Ishikawa (cell line): ENCODE results near the gene SLC25A48.

Experiments used
- CEBPB ChIP-seq: IDR thresholded peaks from 2 replicates; pipeline ENCODE4 v1.6.1; 2012
- CREB1 ChIP-seq: IDR thresholded peaks from 2 replicates; pipeline ENCODE4 v1.6.1; 2012; ENCODE audit warnings: low read depth
- EGR1 ChIP-seq: IDR thresholded peaks from 2 replicates; pipeline ENCODE4 v1.6.1; 2012
- EP300 ChIP-seq: IDR thresholded peaks from 2 replicates; pipeline ENCODE4 v1.6.1; 2012; ENCODE audit warnings: borderline replicate concordance
- FOXM1 ChIP-seq: IDR thresholded peaks from 2 replicates; pipeline ENCODE4 v1.6.1; 2012; ENCODE audit warnings: low read depth, borderline replicate concordance
- NFIC ChIP-seq: IDR thresholded peaks from 2 replicates; pipeline ENCODE4 v1.6.1; 2012
- RAD21 ChIP-seq: IDR thresholded peaks from 2 replicates; pipeline ENCODE4 v1.6.1; 2012; ENCODE audit warnings: low read depth
- TAF1 ChIP-seq: IDR thresholded peaks from 2 replicates; pipeline ENCODE4 v1.6.1; 2012; ENCODE audit warnings: low read depth, mild to moderate bottlenecking
- TCF12 ChIP-seq: IDR thresholded peaks from 2 replicates; pipeline ENCODE4 v1.6.1; 2012; ENCODE audit warnings: low read depth
- TEAD4 ChIP-seq: IDR thresholded peaks from 2 replicates; pipeline ENCODE4 v1.6.1; 2012
- YY1 ChIP-seq: IDR thresholded peaks from 2 replicates; pipeline ENCODE4 v1.6.1; 2012; ENCODE audit warnings: low read depth
- ZBTB7A ChIP-seq: IDR thresholded peaks from 2 replicates; pipeline ENCODE4 v1.6.1; 2012; ENCODE audit warnings: low read depth
- TF ChIP-seq, protein P1 (sequence below): IDR thresholded peaks from 2 replicates; pipeline ENCODE4 v1.6.1; 2012
- TF ChIP-seq, protein P2 (sequence below): IDR thresholded peaks from 2 replicates; pipeline ENCODE4 v1.6.1; 2012
- TF ChIP-seq, protein P3 (sequence below): IDR thresholded peaks from 2 replicates; pipeline ENCODE4 v1.6.1; 2012; ENCODE audit warnings: low read depth, mild to moderate bottlenecking

The SLC25A48 gene

DNA sequence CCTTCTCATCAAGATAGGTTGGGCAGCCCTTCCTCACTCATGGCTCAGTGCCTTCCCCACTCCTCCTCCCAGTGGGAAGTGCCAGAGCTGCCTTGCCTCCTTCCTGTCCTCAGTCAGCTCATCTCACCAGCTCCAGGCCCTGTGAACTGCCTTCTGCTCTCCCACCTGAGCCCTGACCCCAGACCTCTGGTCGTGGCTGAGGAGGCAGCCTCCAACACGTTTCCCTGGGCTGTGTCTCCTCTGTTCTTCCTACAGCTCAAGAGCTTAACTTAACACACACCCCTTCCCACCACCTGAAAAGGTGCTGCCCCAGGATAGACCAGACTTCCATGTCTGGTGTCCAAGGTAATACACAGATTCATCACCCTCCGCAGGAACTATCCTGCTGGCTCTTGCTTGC is 40.0 kb downstream of the SLC25A48 start:
- no peak for TF ChIP-seq TEAD4
- no peak for TF ChIP-seq CREB1
- TF ChIP-seq RAD21 = no peak
- TF ChIP-seq EGR1 = no peak
- TF ChIP-seq, protein P1, sequence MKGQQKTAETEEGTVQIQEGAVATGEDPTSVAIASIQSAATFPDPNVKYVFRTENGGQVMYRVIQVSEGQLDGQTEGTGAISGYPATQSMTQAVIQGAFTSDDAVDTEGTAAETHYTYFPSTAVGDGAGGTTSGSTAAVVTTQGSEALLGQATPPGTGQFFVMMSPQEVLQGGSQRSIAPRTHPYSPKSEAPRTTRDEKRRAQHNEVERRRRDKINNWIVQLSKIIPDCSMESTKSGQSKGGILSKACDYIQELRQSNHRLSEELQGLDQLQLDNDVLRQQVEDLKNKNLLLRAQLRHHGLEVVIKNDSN = no peak
- TF ChIP-seq TCF12 = no peak

DNA sequence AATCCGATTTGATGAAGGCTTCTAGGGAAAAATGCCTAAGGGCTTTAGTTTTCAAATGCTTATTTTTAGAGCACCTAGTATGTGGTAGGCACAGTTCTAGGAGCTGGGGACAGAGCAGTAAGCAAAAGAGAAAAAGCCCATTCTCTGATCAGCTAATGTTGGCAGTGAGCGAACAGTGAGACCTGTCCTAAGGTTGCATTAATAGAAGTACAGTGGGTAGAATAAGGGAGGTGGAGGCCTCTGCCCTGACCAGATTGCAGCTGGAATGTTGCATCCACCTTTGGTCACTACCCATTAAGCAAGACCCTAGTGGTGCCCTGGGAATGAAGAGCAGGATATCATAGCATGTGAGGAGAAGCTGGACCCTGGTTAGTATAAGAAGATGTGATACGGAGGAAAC is 41.1 kb downstream of the SLC25A48 start:
- TF ChIP-seq TAF1 = no peak
- no peak for TF ChIP-seq EP300
- TF ChIP-seq CEBPB = no peak
- TF ChIP-seq TEAD4 = no peak
- no peak for TF ChIP-seq EGR1
- TF ChIP-seq FOXM1 = no peak
- TF ChIP-seq YY1 = no peak
- TF ChIP-seq, protein P2, sequence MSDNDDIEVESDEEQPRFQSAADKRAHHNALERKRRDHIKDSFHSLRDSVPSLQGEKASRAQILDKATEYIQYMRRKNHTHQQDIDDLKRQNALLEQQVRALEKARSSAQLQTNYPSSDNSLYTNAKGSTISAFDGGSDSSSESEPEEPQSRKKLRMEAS = no peak
- TF ChIP-seq CREB1 = no peak
- TF ChIP-seq TCF12 = no peak
- no peak for TF ChIP-seq ZBTB7A
- TF ChIP-seq, protein P3, sequence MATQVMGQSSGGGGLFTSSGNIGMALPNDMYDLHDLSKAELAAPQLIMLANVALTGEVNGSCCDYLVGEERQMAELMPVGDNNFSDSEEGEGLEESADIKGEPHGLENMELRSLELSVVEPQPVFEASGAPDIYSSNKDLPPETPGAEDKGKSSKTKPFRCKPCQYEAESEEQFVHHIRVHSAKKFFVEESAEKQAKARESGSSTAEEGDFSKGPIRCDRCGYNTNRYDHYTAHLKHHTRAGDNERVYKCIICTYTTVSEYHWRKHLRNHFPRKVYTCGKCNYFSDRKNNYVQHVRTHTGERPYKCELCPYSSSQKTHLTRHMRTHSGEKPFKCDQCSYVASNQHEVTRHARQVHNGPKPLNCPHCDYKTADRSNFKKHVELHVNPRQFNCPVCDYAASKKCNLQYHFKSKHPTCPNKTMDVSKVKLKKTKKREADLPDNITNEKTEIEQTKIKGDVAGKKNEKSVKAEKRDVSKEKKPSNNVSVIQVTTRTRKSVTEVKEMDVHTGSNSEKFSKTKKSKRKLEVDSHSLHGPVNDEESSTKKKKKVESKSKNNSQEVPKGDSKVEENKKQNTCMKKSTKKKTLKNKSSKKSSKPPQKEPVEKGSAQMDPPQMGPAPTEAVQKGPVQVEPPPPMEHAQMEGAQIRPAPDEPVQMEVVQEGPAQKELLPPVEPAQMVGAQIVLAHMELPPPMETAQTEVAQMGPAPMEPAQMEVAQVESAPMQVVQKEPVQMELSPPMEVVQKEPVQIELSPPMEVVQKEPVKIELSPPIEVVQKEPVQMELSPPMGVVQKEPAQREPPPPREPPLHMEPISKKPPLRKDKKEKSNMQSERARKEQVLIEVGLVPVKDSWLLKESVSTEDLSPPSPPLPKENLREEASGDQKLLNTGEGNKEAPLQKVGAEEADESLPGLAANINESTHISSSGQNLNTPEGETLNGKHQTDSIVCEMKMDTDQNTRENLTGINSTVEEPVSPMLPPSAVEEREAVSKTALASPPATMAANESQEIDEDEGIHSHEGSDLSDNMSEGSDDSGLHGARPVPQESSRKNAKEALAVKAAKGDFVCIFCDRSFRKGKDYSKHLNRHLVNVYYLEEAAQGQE = no peak
- no peak for TF ChIP-seq RAD21
- TF ChIP-seq NFIC = no peak
- TF ChIP-seq, protein P1 = no peak

DNA sequence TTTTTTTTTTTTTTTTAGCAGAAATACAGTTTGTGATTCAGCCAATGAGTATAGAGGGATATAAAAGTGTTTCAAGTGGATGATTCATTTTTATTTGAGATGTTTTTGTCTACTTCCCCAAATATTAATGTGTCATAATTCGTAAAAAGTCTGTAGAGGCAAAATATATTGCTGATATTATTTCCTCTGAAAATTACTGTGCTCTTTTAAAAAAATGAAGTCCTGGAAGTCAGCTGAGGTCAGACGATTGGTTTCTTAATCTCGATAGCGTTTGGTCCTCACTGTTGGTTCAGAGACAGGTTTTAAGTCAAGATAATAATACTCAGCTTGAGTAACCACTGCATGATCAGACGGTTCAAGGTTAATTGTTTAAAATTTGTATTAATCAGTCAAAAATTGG is 41.7 kb downstream of the SLC25A48 start:
- TF ChIP-seq NFIC = no peak
- no peak for TF ChIP-seq TCF12
- TF ChIP-seq CEBPB = no peak
- TF ChIP-seq TAF1 = no peak
- TF ChIP-seq, protein P2 = no peak
- TF ChIP-seq, protein P3 = no peak
- TF ChIP-seq, protein P1 = no peak
- TF ChIP-seq RAD21 = no peak
- TF ChIP-seq FOXM1 = no peak

DNA sequence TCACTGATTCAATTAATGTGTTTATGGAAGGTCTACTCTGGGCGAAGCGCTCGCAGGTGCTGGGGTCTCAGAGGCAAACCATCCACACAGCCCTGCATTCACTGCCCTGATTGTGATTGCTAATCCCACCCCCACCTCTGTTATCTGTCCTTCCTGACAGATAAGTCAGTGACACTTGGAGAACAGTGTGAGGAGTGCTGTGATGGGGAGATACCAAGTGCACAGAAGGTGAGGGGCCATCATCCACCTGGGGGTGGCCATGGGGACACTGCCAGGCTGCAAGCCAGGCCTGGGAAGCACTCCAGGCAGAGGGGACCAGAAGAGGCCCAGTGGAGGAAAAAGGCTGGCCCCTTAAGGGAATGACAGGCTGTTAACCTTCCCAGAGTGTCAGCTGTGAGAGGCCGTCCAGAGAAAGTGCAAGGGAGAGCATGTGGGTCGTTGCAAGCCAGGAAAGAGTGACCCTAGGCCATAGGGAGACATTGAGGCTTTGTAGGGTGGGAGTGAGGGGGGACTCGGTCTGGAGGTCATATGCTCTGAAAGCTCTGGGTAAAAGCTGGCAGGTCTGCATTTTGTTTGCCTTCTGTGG is 43.2 kb downstream of the SLC25A48 start:
- TF ChIP-seq, protein P2 = no peak
- TF ChIP-seq YY1 (no peak), TCF12 (no peak), CEBPB (no peak), RAD21 (no peak), EGR1 (no peak), TAF1 (no peak)

DNA sequence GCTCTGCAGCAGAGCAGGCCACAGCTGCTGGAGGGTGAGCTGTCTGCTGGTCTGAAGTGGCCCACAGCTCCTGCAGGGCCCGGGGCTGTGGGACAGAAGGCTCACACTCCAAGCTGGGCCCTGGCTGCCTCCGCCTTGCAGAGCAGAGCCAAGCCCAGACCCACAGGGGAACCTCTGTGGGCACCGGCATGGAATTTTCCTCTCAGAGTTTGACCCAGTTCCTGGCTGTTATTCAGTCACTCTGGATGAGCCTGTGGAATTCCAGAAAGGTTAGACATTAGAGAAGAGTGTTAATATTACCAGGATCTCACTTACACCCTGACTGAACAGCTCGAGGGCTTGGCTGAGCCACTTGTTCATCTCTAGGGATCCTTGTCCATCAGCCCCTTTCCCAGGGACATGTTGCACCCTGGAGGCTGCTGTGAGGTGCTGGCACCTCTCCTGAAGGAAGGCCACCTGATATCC is 43.7 kb downstream of the SLC25A48 start:
- TF ChIP-seq TEAD4 = no peak
- no peak for TF ChIP-seq CEBPB
- TF ChIP-seq, protein P3 = no peak
- TF ChIP-seq CREB1 = no peak
- TF ChIP-seq YY1 = no peak
- no peak for TF ChIP-seq EGR1
- TF ChIP-seq RAD21 = no peak
- TF ChIP-seq FOXM1 = no peak
- TF ChIP-seq TAF1 = no peak
- no peak for TF ChIP-seq TCF12
- TF ChIP-seq, protein P2 = no peak
- TF ChIP-seq EP300 = no peak
- no peak for TF ChIP-seq NFIC
- no peak for TF ChIP-seq ZBTB7A
- TF ChIP-seq, protein P1 = no peak
